NCI-H2196 treated with DMSO at 0.1 percent for 48 hours (cell line): ENCODE results near the gene ATP11A.
"Not testable (repeated sequence)": the region's sequence is repeated elsewhere in the genome, so short reads cannot be mapped to it uniquely, and the experiment has no call there.

Experiments used
- DNase-seq: peaks from one replicate; lab custom pipeline; 2025; ENCODE audit not compliant: unreplicated experiment; lab: John Stamatoyannopoulos, UW

Gene ATP11A

GRCh38 chr13:112669881-112670499, 19.8 kb upstream of the ATP11A start:
- no peak for DNase-seq

GRCh38 chr13:112670864-112671263, 19.0 kb upstream of the ATP11A start:
- no peak for DNase-seq

- DNase-seq = no peak
These were observed 18.5 kb upstream of the ATP11A start for GRCh38 chr13:112671359-112671758.

GRCh38 chr13:112672651-112673284, 17.1 kb upstream of the ATP11A start:
- DNase-seq = no peak

GRCh38 chr13:112674412-112675365, 15.1 kb upstream of the ATP11A start:
- DNase-seq = no peak

- no peak for DNase-seq
These were observed 14.5 kb upstream of the ATP11A start for GRCh38 chr13:112675366-112675756.

GRCh38 chr13:112677421-112677962, 12.3 kb upstream of the ATP11A start:
- not testable (repeated sequence) for DNase-seq

GRCh38 chr13:112679381-112679780, 10.5 kb upstream of the ATP11A start:
- DNase-seq = no peak

- no peak for DNase-seq
These were observed 9.7 kb upstream of the ATP11A start for GRCh38 chr13:112679932-112680677.

- no peak for DNase-seq
These were observed 9.0 kb upstream of the ATP11A start for GRCh38 chr13:112680741-112681360.

GRCh38 chr13:112683581-112683980, 6.3 kb upstream of the ATP11A start:
- no peak for DNase-seq

GRCh38 chr13:112684071-112684845, 5.6 kb upstream of the ATP11A start:
- no peak for DNase-seq

GRCh38 chr13:112685189-112685805, 4.5 kb upstream of the ATP11A start:
- not testable (repeated sequence) for DNase-seq

- no peak for DNase-seq
These were observed 3.9 kb upstream of the ATP11A start for GRCh38 chr13:112685896-112686295.

- DNase-seq = no peak
These were observed 3.5 kb upstream of the ATP11A start for GRCh38 chr13:112686364-112686763.

GRCh38 chr13:112686987-112687386, 2.9 kb upstream of the ATP11A start:
- no peak for DNase-seq

GRCh38 chr13:112687836-112688559, 1.8 kb upstream of the ATP11A start:
- DNase-seq = no peak

- no peak for DNase-seq
These were observed 1.1 kb upstream of the ATP11A start for GRCh38 chr13:112688560-112689302.
